ENCODE measurements around the gene COL23A1. TPM values are rescaled to one million over a fixed set of nuclear protein-coding genes. Genes with fewer than 3 reads are reported as not detected.

COL23A1 gene
- total and polyA plus RNA-seq, 2 experiments from 2014 or later = 4.8 to 8.2 TPM

DNA sequence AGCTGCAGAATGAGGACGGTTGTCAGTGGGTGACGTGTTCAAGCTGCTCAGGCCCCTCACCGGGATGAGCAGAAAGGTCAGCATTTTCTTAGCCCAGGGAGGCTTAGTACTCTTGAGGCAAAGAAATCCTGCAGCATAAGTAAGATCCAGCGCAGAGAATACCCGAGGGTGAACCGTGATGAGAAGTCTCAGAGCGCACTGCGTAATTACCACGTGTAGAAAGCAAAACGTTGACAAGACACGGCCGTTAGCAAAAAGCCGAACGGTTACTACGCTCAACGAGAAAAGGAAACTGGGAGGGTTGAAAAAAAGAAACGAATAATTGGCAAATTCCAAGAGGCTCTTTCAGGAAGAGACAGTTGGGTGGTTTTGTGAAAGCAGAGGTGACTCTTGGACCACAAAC, 104.0 kb downstream of the COL23A1 start:
- no peak for DNase-seq (ENCODE audit: low spot score)
- no peaks in the 10 kb centered on the region for H3K27me3 ChIP-seq (ENCODE audit: insufficient read depth)
- H3K9me3 Mint-ChIP-seq = peaks cover 4% of the 10 kb centered on the region; the same call in 2 of the 3 replicates
- H3K9me2 ChIP-seq (ENCODE audit: insufficient read depth) = no peaks in the 10 kb centered on the region
- no peaks in the 10 kb centered on the region for H3F3A ChIP-seq (replicated peaks; ENCODE audit: low read depth)
- no peak overlapping the region for H3K27ac Mint-ChIP-seq
- ATAC-seq = no peak
- H3K79me2 ChIP-seq (replicated peaks; ENCODE audit: insufficient read depth) = no peaks in the 10 kb centered on the region
- H3K4me1 Mint-ChIP-seq = peaks cover 26% of the 10 kb centered on the region
- H3K4me2 ChIP-seq = peak overlapping the region; percentile 15; the same call in 1 of the 2 replicates
- H3K36me3 ChIP-seq (ENCODE audit: insufficient read depth) = no peaks in the 10 kb centered on the region
- peaks cover 7% of the 10 kb centered on the region; the same call in 2 of the 3 replicates for H3K36me3 Mint-ChIP-seq (ENCODE audit: low read depth)
- H3K27me3 Mint-ChIP-seq (ENCODE audit: insufficient read depth, low read depth, poor library complexity) = peaks cover 4% of the 10 kb centered on the region
- TF ChIP-seq, protein P1, sequence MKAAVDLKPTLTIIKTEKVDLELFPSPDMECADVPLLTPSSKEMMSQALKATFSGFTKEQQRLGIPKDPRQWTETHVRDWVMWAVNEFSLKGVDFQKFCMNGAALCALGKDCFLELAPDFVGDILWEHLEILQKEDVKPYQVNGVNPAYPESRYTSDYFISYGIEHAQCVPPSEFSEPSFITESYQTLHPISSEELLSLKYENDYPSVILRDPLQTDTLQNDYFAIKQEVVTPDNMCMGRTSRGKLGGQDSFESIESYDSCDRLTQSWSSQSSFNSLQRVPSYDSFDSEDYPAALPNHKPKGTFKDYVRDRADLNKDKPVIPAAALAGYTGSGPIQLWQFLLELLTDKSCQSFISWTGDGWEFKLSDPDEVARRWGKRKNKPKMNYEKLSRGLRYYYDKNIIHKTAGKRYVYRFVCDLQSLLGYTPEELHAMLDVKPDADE (IDR thresholded peaks at IDR 0.05) = no peak
- TF ChIP-seq, protein P2, sequence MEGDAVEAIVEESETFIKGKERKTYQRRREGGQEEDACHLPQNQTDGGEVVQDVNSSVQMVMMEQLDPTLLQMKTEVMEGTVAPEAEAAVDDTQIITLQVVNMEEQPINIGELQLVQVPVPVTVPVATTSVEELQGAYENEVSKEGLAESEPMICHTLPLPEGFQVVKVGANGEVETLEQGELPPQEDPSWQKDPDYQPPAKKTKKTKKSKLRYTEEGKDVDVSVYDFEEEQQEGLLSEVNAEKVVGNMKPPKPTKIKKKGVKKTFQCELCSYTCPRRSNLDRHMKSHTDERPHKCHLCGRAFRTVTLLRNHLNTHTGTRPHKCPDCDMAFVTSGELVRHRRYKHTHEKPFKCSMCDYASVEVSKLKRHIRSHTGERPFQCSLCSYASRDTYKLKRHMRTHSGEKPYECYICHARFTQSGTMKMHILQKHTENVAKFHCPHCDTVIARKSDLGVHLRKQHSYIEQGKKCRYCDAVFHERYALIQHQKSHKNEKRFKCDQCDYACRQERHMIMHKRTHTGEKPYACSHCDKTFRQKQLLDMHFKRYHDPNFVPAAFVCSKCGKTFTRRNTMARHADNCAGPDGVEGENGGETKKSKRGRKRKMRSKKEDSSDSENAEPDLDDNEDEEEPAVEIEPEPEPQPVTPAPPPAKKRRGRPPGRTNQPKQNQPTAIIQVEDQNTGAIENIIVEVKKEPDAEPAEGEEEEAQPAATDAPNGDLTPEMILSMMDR (conservative IDR thresholded peaks at IDR 0.05; ENCODE audit: low read depth in 2 of 2) = no peak
- no peak for TF ChIP-seq EZH2 (IDR thresholded peaks at IDR 0.05; ENCODE audit: low read depth, unreplicated experiment)
- TF ChIP-seq ZNF331 (CRISPR knock-in tag; IDR thresholded peaks at IDR 0.05; ENCODE audit: low read depth) = no peak
- no peak for TF ChIP-seq ZNF114 (CRISPR knock-in tag; IDR thresholded peaks at IDR 0.05)
- TF ChIP-seq ZNF462 (CRISPR knock-in tag; IDR thresholded peaks at IDR 0.05) = no peak
- no peak overlapping the region for H3K4me3 Mint-ChIP-seq
- no peak overlapping the region for H3K4me3 ChIP-seq
- no peaks in the 10 kb centered on the region for H4K20me1 ChIP-seq (replicated peaks; ENCODE audit: insufficient read depth)
- H2AFZ ChIP-seq = no peak overlapping the region
- peaks cover 19% of the 10 kb centered on the region for H3K4me1 ChIP-seq (ENCODE audit: insufficient read depth)
- no peak overlapping the region for H3K27ac ChIP-seq (ENCODE audit: low read depth)

All from GM23338 (cell line).